Endothelial cell of umbilical vein (primary cell): ENCODE measurements around the gene BRICD5. TPM values are rescaled to one million over a fixed set of nuclear protein-coding genes. Genes with fewer than 3 reads are reported as not detected.

Experiments
- BruUV-seq: library from RNA; stranded (reverse); fragments of 400-500 nt; replicated peaks from 2 replicates; lab custom pipeline; 2021; lab: Mats Ljungman, UMichigan
- CTCF ChIA-PET: fragments of 300-600, 350-600 bp; sonication (Branson Sonifier 250); formaldehyde crosslinking; loops from one replicate; lab custom pipeline; 2021; ENCODE audit warnings: antibody characterized with exemption, inconsistent platforms; lab: Charles Lee
- POLR2A ChIA-PET: fragments of 300-600, 350-600 bp; sonication (Branson Sonifier 250); formaldehyde crosslinking; loops from one replicate; lab custom pipeline; 2021; ENCODE audit warnings: antibody characterized with exemption, inconsistent platforms; lab: Charles Lee
- DNase-seq: peaks from one replicate; pipeline ENCODE4 v3.0.0-alpha.2; 2011; ENCODE audit warnings: low read depth, low spot score
- FAIRE-seq: peaks from 2 replicates; lab custom pipeline; 2011; peaks lifted over from hg19 to GRCh38; lab: Jason Lieb, UNC
- H2AFZ ChIP-seq: 2 replicates; pipeline ENCODE4 v1.6.0; 2012; ENCODE audit warnings: low read depth, low read length, control low read depth, inconsistent platforms
- H3K27ac ChIP-seq: 2 replicates; pipeline ENCODE4 v1.5.1; 2011; ENCODE audit warnings: low read depth, mild to moderate bottlenecking, control low read depth, low read length, moderate library complexity; ENCODE audit not compliant: insufficient read depth
- H3K27me3 ChIP-seq, 2 experiments: 2 replicates each; pipeline versions ENCODE4 v1.6.0 to v1.6.1; 2011; ENCODE audit warnings: low read length in 2 of 2, mixed read lengths in 1 of 2; ENCODE audit not compliant: control insufficient read depth in 2 of 2, insufficient read depth in 2 of 2
- H3K36me3 ChIP-seq, 2 experiments: 2 replicates in 1 of 2; 3 replicates in 1 of 2; pipeline ENCODE4 v1.5.1; 2011; ENCODE audit warnings: low read length in 2 of 2, mild to moderate bottlenecking in 1 of 2, moderate library complexity in 1 of 2; ENCODE audit not compliant: control insufficient read depth in 2 of 2, insufficient read depth in 2 of 2; ENCODE audit errors: extremely low read depth in 1 of 2
- H3K4me1 ChIP-seq: 3 replicates; pipeline ENCODE4 v1.5.1; 2011; ENCODE audit warnings: mild to moderate bottlenecking, low read length; ENCODE audit not compliant: control insufficient read depth, insufficient read depth; ENCODE audit errors: extremely low read depth
- H3K4me2 ChIP-seq: 2 replicates; pipeline ENCODE4 v1.6.1; 2011; ENCODE audit warnings: low read length, control low read depth, mixed read lengths; ENCODE audit not compliant: insufficient read depth
- H3K4me3 ChIP-seq, 3 experiments: fragments of 200-600 bp in 1 of 3; sonication (generic), shearing (Covaris generic) in 1 of 3; replicated peaks in 1 of 3; 2 replicates each; pipeline ENCODE4 v1.5.1; 2011 to 2016; ENCODE audit warnings: control low read depth in 3 of 3, low read length in 3 of 3, mild to moderate bottlenecking in 2 of 3, inconsistent platforms in 1 of 3, low read depth in 1 of 3, moderate library complexity in 1 of 3; ENCODE audit not compliant: insufficient read depth in 1 of 3
- H3K79me2 ChIP-seq: 2 replicates; pipeline ENCODE4 v1.6.0; 2012; ENCODE audit warnings: low read length, inconsistent platforms; ENCODE audit not compliant: control insufficient read depth, insufficient read depth
- H3K9ac ChIP-seq: replicated peaks from 2 replicates; pipeline ENCODE3; 2011; ENCODE audit warnings: low read length, control low read depth; ENCODE audit not compliant: insufficient read depth; ENCODE audit errors: extremely low read depth
- H3K9me1 ChIP-seq: replicated peaks from 3 replicates; pipeline ENCODE4 v1.6.0; 2011; ENCODE audit warnings: mild to moderate bottlenecking, low read length; ENCODE audit not compliant: control insufficient read depth, insufficient read depth; ENCODE audit errors: extremely low read depth
- H3K9me3 ChIP-seq: replicated peaks from 2 replicates; pipeline ENCODE4 v1.5.1; 2012; ENCODE audit warnings: low read length, inconsistent platforms; ENCODE audit not compliant: control insufficient read depth, insufficient read depth
- H4K20me1 ChIP-seq: replicated peaks from 2 replicates; pipeline ENCODE3; 2011; ENCODE audit warnings: mild to moderate bottlenecking, low read length; ENCODE audit not compliant: control insufficient read depth, insufficient read depth; ENCODE audit errors: extremely low read depth
- EZH2 ChIP-seq: IDR thresholded peaks from 2 replicates; pipeline ENCODE4 v1.6.1; 2012; ENCODE audit warnings: borderline replicate concordance, low read depth, mild to moderate bottlenecking, moderate library complexity, low read length, inconsistent platforms; ENCODE audit not compliant: severe bottlenecking
- FOS ChIP-seq: IDR thresholded peaks from 2 replicates; pipeline ENCODE4 v1.6.1; 2011; ENCODE audit warnings: mild to moderate bottlenecking, low read length, moderate library complexity, borderline replicate concordance; ENCODE audit not compliant: insufficient read depth
- GATA2 ChIP-seq: IDR thresholded peaks from 2 replicates; pipeline ENCODE4 v1.7.0; 2011; ENCODE audit warnings: low read depth, mild to moderate bottlenecking, moderate library complexity, mixed read lengths, low read length; ENCODE audit not compliant: insufficient read length, insufficient read depth
- JUN ChIP-seq: IDR thresholded peaks from 2 replicates; pipeline ENCODE4 v1.6.1; 2011; ENCODE audit warnings: borderline replicate concordance, low read depth; ENCODE audit not compliant: insufficient read length, insufficient read depth
- MAX ChIP-seq: IDR thresholded peaks from 2 replicates; pipeline ENCODE4 v1.6.1; 2011; ENCODE audit not compliant: insufficient read depth, insufficient read length
- MYC ChIP-seq: IDR thresholded peaks from one replicate; pipeline ENCODE4 v1.6.1; 2011; ENCODE audit warnings: mild to moderate bottlenecking, low read depth, low read length
- POLR2A ChIP-seq: IDR thresholded peaks from 2 replicates; pipeline ENCODE4 v1.6.1; 2012; ENCODE audit warnings: low read depth, mild to moderate bottlenecking, control low read depth, low read length
- POLR2AphosphoS5 ChIP-seq: IDR thresholded peaks from 2 replicates; pipeline ENCODE4 v1.6.1; 2012; ENCODE audit warnings: low read depth, mild to moderate bottlenecking, control low read depth, low read length, moderate library complexity; ENCODE audit not compliant: insufficient read depth
- dilution Hi-C: fragments of 300-500 bp; cut with MboI; formaldehyde crosslinking; loops from one replicate; pipeline ENCODE4 v1.15.0; 2019; ENCODE audit warnings: low sequenced_read_pairs; ENCODE audit not compliant: extremely low pct_ligation_motif_present
- intact Hi-C: fragments of 100-400 bp; cut with micrococcal nuclease; formaldehyde crosslinking; loops from one replicate; pipeline ENCODE4 v1.10.0; 2022
- polyA plus RNA-seq, 4 experiments: library from polyadenylated mRNA; depleted of rRNA in 3 of 4; stranded (reverse) in 3 of 4; unstranded in 1 of 4; fragments of >200 nt; gene quantifications; 2 replicates each; pipeline versions ENCODE4 v1.2.1 to v1.2.3, GENCODE V29; 2011 to 2012; ENCODE audit warnings: missing spikeins in 1 of 4
- total RNA-seq: library from RNA; stranded (reverse); gene quantifications from 2 replicates; pipeline ENCODE4 v1.2.3, GENCODE V29; 2021
- TF ChIP-seq, protein P1 (sequence below), 2 donors: IDR thresholded peaks; 1 replicate in 1 of 2; 2 replicates in 1 of 2; pipeline ENCODE4 v1.5.1; 2011; ENCODE audit warnings: low read length in 2 of 2, mild to moderate bottlenecking in 2 of 2, moderate library complexity in 2 of 2, control low read depth in 1 of 2, inconsistent platforms in 1 of 2, low read depth in 1 of 2; ENCODE audit not compliant: insufficient read depth in 1 of 2; ENCODE audit errors: extremely low read depth in 1 of 2

BRICD5 gene
- total and polyA plus RNA-seq, 2 donors (not counting 3 experiments of a cell fraction or from before 2014, with no cell fraction given) = 5.6 to 8.4 TPM

GRCh38 chr16:2235695-2236336 lies 25.2 kb upstream of the BRICD5 start:
- no TSS peak for BruUV-seq
- no peak overlapping the region for H2AFZ ChIP-seq

More at GRCh38 chr16:2235695-2236336, 25.2 kb upstream of the BRICD5 start:
- H3K79me2 ChIP-seq = no peaks in the 10 kb centered on the region
- ChIA-PET POLR2A (no interaction called here), CTCF (interaction anchor here (2.4 kb wide), 1 partner anchor 16 kb away, joined by 11 read pairs; the partner anchor contains the start of gene ECI1)
- FAIRE-seq (no peak), DNase-seq (no peak)
- H3K4me3 ChIP-seq = no peak overlapping the region
- H3K9me1 ChIP-seq = no peaks in the 10 kb centered on the region
- H3K9ac ChIP-seq = no peak overlapping the region
- H3K27ac ChIP-seq = no peak overlapping the region
- dilution Hi-C loops (no loop called here), intact Hi-C loops (no loop called here)
- peaks cover 9 to 38% of the 10 kb centered on the region in 2 experiments for H3K36me3 ChIP-seq
- no peaks in the 10 kb centered on the region for H4K20me1 ChIP-seq
- TF ChIP-seq, protein P1, sequence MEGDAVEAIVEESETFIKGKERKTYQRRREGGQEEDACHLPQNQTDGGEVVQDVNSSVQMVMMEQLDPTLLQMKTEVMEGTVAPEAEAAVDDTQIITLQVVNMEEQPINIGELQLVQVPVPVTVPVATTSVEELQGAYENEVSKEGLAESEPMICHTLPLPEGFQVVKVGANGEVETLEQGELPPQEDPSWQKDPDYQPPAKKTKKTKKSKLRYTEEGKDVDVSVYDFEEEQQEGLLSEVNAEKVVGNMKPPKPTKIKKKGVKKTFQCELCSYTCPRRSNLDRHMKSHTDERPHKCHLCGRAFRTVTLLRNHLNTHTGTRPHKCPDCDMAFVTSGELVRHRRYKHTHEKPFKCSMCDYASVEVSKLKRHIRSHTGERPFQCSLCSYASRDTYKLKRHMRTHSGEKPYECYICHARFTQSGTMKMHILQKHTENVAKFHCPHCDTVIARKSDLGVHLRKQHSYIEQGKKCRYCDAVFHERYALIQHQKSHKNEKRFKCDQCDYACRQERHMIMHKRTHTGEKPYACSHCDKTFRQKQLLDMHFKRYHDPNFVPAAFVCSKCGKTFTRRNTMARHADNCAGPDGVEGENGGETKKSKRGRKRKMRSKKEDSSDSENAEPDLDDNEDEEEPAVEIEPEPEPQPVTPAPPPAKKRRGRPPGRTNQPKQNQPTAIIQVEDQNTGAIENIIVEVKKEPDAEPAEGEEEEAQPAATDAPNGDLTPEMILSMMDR (IDR thresholded peaks at IDR 0.05; ENCODE audit: extremely low read depth in 1 of 2, insufficient read depth in 1 of 2, low read depth in 1 of 2, low read length in 2 of 2) = no peak
- TF ChIP-seq POLR2AphosphoS5 (no peak), MYC (no peak), MAX (no peak), EZH2 (no peak), GATA2 (no peak), POLR2A (no peak), JUN (no peak), FOS (no peak)
- H3K4me1 ChIP-seq = peaks cover 10% of the 10 kb centered on the region
- no peak overlapping the region for H3K4me2 ChIP-seq
- H3K9me3 ChIP-seq = no peaks in the 10 kb centered on the region
- H3K27me3 ChIP-seq = peaks cover 5 to 18% of the 10 kb centered on the region in 2 experiments
